Measurements from ENCODE around the gene CDK5RAP3.

DNA sequence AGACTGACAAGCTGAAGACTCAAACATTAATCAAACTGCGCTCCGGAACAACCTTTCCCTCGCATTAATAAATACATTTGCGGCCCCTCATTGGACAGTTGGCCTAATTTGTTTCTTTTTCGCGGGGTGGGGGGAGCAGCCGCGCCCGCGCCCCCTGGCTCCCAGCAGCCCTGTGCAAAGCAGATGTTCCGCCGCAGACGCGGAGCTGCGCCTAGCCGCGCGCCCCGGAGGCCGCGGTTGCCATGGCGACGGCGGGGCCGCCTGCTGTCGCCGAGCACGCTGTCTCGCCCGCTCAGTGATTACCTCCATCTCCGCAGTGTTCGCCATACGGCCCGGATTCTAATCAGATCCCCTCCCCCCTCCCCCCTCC, 41.2 kb downstream of the CDK5RAP3 start:
- TF ChIP-seq, protein P1, sequence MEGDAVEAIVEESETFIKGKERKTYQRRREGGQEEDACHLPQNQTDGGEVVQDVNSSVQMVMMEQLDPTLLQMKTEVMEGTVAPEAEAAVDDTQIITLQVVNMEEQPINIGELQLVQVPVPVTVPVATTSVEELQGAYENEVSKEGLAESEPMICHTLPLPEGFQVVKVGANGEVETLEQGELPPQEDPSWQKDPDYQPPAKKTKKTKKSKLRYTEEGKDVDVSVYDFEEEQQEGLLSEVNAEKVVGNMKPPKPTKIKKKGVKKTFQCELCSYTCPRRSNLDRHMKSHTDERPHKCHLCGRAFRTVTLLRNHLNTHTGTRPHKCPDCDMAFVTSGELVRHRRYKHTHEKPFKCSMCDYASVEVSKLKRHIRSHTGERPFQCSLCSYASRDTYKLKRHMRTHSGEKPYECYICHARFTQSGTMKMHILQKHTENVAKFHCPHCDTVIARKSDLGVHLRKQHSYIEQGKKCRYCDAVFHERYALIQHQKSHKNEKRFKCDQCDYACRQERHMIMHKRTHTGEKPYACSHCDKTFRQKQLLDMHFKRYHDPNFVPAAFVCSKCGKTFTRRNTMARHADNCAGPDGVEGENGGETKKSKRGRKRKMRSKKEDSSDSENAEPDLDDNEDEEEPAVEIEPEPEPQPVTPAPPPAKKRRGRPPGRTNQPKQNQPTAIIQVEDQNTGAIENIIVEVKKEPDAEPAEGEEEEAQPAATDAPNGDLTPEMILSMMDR (IDR thresholded peaks at IDR 0.05; ENCODE audit: poor library complexity, severe bottlenecking) = peak; percentile 26
- peak; percentile 55 for TF ChIP-seq EP300 (conservative IDR thresholded peaks at IDR 0.05; ENCODE audit: poor library complexity, severe bottlenecking)
- TF ChIP-seq TAF1 (IDR thresholded peaks at IDR 0.05; ENCODE audit: low read depth) = no peak
- no peak for TF ChIP-seq EZH2 (IDR thresholded peaks at IDR 0.05; ENCODE audit: borderline replicate concordance, insufficient read depth, low read length, poor library complexity, severe bottlenecking)
- TF ChIP-seq RAD21 (conservative IDR thresholded peaks at IDR 0.05) = no peak
- peak; percentile 81 for TF ChIP-seq MXI1 (conservative IDR thresholded peaks at IDR 0.05; ENCODE audit: poor library complexity, severe bottlenecking)
- TF ChIP-seq, protein P2, sequence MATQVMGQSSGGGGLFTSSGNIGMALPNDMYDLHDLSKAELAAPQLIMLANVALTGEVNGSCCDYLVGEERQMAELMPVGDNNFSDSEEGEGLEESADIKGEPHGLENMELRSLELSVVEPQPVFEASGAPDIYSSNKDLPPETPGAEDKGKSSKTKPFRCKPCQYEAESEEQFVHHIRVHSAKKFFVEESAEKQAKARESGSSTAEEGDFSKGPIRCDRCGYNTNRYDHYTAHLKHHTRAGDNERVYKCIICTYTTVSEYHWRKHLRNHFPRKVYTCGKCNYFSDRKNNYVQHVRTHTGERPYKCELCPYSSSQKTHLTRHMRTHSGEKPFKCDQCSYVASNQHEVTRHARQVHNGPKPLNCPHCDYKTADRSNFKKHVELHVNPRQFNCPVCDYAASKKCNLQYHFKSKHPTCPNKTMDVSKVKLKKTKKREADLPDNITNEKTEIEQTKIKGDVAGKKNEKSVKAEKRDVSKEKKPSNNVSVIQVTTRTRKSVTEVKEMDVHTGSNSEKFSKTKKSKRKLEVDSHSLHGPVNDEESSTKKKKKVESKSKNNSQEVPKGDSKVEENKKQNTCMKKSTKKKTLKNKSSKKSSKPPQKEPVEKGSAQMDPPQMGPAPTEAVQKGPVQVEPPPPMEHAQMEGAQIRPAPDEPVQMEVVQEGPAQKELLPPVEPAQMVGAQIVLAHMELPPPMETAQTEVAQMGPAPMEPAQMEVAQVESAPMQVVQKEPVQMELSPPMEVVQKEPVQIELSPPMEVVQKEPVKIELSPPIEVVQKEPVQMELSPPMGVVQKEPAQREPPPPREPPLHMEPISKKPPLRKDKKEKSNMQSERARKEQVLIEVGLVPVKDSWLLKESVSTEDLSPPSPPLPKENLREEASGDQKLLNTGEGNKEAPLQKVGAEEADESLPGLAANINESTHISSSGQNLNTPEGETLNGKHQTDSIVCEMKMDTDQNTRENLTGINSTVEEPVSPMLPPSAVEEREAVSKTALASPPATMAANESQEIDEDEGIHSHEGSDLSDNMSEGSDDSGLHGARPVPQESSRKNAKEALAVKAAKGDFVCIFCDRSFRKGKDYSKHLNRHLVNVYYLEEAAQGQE (IDR thresholded peaks at IDR 0.05; ENCODE audit: borderline replicate concordance) = no peak
